ENCODE results near the gene BPIFB2. TPM values are rescaled to one million over a fixed set of nuclear protein-coding genes. Genes with fewer than 3 reads are reported as not detected.

BPIFB2 gene
- polyA plus RNA-seq, 1 of the 3 experiments (the other 2 are of a cell fraction), result not detected

- H3K4me1 ChIP-seq (ENCODE audit: control insufficient read depth in 1 of 2, insufficient read depth in 2 of 2, low read depth in 1 of 2, low read length in 1 of 2), result no peaks in the 10 kb centered on the region
- 18% methylated on average over 9 of the region's 9 CpGs for WGBS (ENCODE audit: low lambda C conversion rate)
- CTCF ChIA-PET, result no interaction called here
- DNase-seq, result no peak
- TF ChIP-seq MAX (IDR thresholded peaks at IDR 0.05; ENCODE audit: low read depth) (no peak), FOSL2 (IDR thresholded peaks at IDR 0.05; ENCODE audit: borderline replicate concordance, low read depth) (no peak), RFX5 (IDR thresholded peaks at IDR 0.05; ENCODE audit: low read length) (no peak), CTCF (IDR thresholded peaks at IDR 0.05) (no peak)
- no peak overlapping the region for H3K9ac ChIP-seq
- no peaks in the 10 kb centered on the region for H3F3A ChIP-seq (replicated peaks; ENCODE audit: insufficient read depth)
- no peaks in the 10 kb centered on the region for H3K36me3 ChIP-seq (replicated peaks in 1 of 2; ENCODE audit: control insufficient read depth in 1 of 2, insufficient read depth in 2 of 2, low read length in 1 of 2)
- peaks cover 15% of the 10 kb centered on the region; the same call in 1 of the 2 replicates for H3K27me3 ChIP-seq (ENCODE audit: insufficient read depth)
- no peaks in the 10 kb centered on the region for H3K9me3 ChIP-seq
- H4K20me1 ChIP-seq (ENCODE audit: insufficient read depth), result no peaks in the 10 kb centered on the region
- no peaks in the 10 kb centered on the region for H3K9me2 ChIP-seq
- no peaks in the 10 kb centered on the region for H3K79me2 ChIP-seq (ENCODE audit: insufficient read depth)
- H3K4me2 ChIP-seq, result no peak overlapping the region
- H2AFZ ChIP-seq (ENCODE audit: low read depth), result no peak overlapping the region
- no peak overlapping the region for H3K4me3 ChIP-seq (ENCODE audit: low read depth in 2 of 2, low read length in 1 of 2)
- POLR2A ChIA-PET, result no interaction called here
- H3K27ac ChIP-seq (ENCODE audit: low read depth in 2 of 2, low read length in 1 of 2), result no peak overlapping the region
Observed at GRCh38 chr20:33025318-33025876, 17.9 kb downstream of the BPIFB2 start.

- TF ChIP-seq TAF1 (IDR thresholded peaks at IDR 0.05; ENCODE audit: borderline replicate concordance, low read depth, low read length) (no peak), PBX3 (IDR thresholded peaks at IDR 0.05) (no peak), GATA2 (CRISPR knock-in tag; IDR thresholded peaks at IDR 0.05) (no peak), FOSL2 (IDR thresholded peaks at IDR 0.05; ENCODE audit: borderline replicate concordance, low read depth) (no peak), TCF12 (IDR thresholded peaks at IDR 0.05) (no peak), REST (IDR thresholded peaks at IDR 0.05; ENCODE audit: low read depth, low read length) (no peak)
- H3K27ac ChIP-seq (ENCODE audit: low read depth in 2 of 2, low read length in 1 of 2), result no peak overlapping the region
- WGBS (ENCODE audit: low lambda C conversion rate), result 6% methylated on average over 5 of the region's 5 CpGs
- H3K27me3 ChIP-seq (ENCODE audit: insufficient read depth), result peaks cover 8% of the 10 kb centered on the region; the same call in 1 of the 2 replicates
- H3K79me2 ChIP-seq (ENCODE audit: insufficient read depth), result no peaks in the 10 kb centered on the region
- no peaks in the 10 kb centered on the region for H3K9me3 ChIP-seq
- H3F3A ChIP-seq (replicated peaks; ENCODE audit: insufficient read depth), result no peaks in the 10 kb centered on the region
- no peak overlapping the region for H3K9ac ChIP-seq
- no peak overlapping the region for H3K4me2 ChIP-seq
- no peak overlapping the region for H2AFZ ChIP-seq (ENCODE audit: low read depth)
- no peaks in the 10 kb centered on the region for H3K36me3 ChIP-seq (replicated peaks in 1 of 2; ENCODE audit: control insufficient read depth in 1 of 2, insufficient read depth in 2 of 2, low read length in 1 of 2)
- CTCF ChIA-PET, result interaction anchor here (1.2 kb wide), 1 partner anchor 21 kb away, joined by 3 read pairs; no protein-coding TSS in a partner anchor
- no peaks in the 10 kb centered on the region for H3K9me2 ChIP-seq
- no peaks in the 10 kb centered on the region for H3K4me1 ChIP-seq (ENCODE audit: control insufficient read depth in 1 of 2, insufficient read depth in 2 of 2, low read depth in 1 of 2, low read length in 1 of 2)
- POLR2A ChIA-PET, result no interaction called here
- DNase-seq, result no peak
- no peaks in the 10 kb centered on the region for H4K20me1 ChIP-seq (ENCODE audit: insufficient read depth)
- no peak overlapping the region for H3K4me3 ChIP-seq (ENCODE audit: low read depth in 2 of 2, low read length in 1 of 2)
Observed at GRCh38 chr20:33026072-33026778, 18.7 kb downstream of the BPIFB2 start.

Measured in SK-N-SH (cell line).